Cortex of kidney (tissue), 1 donor: Measurements from ENCODE around the gene GRK5.

Source experiments
- DNase-seq: peaks from one replicate; lab custom pipeline; 2025; lab: John Stamatoyannopoulos, UW

The GRK5 gene

DNA sequence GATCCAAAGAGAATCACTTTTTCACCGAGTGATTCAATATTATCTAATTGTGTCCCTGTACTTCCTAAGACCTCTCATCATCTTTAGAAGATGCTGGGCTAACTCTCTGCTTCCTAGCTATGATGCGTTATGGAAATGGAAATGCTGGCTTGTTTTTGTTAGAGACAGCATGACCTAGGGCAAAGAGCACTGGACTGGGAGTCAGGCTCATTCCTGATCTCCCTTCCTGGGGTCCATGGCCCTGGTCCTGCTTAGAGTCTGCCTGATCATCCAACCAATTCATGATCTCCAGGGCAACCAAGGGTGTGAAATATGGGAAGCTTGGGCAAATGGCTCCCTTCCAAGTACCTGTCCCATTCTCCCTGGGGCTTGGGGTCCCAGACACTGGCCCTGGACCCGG, 198.8 kb downstream of the GRK5 start:
- no peak for DNase-seq

DNA sequence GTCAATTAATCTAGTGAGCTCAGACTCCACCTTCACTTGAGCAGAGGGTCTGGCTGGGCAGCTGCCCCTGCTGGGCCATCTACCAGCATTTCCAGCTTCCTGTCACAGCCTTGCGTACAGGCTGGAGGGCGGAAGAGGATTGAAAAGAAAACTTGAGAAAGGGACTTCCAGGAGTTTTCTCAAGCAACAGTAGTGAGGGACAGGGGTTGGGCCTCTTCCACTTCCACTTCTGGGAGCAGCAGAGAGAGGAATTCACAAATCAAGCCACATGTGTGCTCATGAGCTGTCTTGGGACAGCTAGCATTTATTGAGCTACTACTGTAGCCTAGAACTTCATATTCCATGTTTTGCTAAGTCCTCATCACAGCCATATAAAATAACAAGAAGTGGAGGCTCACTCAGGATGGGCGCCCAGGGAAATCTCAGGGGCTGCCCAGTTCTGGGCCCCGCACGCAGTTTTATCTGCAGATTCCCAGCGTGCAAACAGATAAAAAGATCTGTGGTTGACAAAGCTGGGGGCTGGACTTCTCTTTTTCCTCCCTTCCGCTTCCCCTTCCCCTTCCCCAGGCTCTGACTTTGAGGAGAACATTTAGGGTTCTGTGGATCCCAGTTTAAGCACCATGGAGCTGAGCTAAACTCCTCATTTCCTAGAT, 199.4 kb downstream of the GRK5 start:
- no peak for DNase-seq

- DNase-seq, result no peak
Observed at GRCh38 chr10:119407254-119407777, 199.9 kb downstream of the GRK5 start.

- no peak for DNase-seq
Observed at GRCh38 chr10:119408072-119408471, 200.7 kb downstream of the GRK5 start.

GRCh38 chr10:119408969-119409371, 201.6 kb downstream of the GRK5 start:
- DNase-seq, result no peak

DNA sequence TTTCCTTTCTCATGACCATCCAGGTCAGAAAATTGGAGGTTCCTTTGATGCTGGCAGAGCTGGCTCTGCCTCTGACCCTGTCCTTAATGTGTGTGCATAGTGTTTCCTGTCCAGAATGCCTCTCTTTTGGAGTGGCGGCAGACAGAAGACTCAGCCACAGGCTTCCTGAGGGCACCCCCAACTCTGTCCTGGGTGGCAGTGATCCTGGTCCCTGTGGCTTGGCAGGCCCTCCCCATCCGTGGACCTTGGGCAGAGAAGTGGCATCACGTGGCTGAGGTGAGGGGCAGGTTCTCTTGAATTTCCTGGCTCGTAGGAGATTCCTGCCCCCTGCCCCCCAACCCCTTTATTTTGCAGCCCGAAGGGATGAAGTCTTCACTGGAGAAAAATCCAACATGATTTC, 202.0 kb downstream of the GRK5 start:
- DNase-seq, result no peak

- no peak for DNase-seq
Observed at GRCh38 chr10:119409906-119410305, 202.5 kb downstream of the GRK5 start.

DNA sequence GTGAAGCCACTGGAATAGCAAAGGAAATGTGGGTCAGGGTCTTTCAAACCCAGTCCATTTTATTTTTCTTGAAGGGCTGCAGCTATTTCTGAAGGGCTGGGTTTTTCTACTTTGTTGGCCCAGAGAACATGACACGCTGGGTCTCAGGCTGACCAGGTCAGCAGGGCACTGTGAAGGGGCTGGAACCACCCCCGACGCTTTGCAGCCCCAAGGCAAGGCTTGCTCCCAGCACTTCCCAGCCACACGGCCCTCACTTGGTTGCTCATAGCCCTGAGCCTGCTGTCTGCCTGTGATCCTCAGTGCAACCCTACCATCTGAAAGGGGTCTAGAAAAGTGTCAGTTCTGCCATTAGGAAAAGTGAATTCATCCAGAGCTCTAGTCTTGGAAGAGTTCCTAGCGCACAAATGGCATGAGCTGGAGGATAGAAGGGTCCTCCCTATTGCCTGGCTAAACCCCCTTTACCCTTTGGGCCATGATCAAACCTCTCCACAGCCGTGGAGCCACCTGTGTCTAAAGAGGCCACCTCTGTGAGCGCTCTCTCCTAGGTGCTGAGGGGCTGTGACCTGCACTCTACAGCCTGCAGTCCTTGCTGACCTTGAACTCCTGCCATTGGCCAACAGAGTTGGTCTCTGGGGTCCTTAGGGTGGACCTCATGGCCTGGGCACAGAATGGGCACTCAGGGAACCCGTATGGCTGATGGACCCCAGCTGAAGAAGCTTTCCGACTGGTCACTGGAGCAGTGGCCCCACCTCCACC, 203.2 kb downstream of the GRK5 start:
- DNase-seq, result no peak

- DNase-seq, result peak; percentile 36
Observed at GRCh38 chr10:119412244-119413092, 205.1 kb downstream of the GRK5 start.

DNA sequence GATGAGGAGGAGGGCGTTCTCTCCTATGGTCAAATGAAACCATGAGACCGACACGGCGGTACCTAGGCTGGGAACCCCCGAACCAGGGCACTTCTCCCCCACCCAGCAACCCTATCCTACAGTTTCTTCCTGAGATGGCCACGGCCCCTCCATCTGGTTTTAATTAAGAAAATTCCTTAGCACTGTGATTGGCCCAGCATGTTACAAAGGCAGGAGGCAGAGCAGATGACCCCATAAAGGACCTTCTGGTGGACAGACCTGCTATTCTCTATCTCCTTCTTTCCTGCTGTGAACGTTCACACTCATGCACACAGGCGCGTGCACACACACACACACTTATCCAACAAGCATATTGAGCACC, 205.7 kb downstream of the GRK5 start:
- no peak for DNase-seq

DNA sequence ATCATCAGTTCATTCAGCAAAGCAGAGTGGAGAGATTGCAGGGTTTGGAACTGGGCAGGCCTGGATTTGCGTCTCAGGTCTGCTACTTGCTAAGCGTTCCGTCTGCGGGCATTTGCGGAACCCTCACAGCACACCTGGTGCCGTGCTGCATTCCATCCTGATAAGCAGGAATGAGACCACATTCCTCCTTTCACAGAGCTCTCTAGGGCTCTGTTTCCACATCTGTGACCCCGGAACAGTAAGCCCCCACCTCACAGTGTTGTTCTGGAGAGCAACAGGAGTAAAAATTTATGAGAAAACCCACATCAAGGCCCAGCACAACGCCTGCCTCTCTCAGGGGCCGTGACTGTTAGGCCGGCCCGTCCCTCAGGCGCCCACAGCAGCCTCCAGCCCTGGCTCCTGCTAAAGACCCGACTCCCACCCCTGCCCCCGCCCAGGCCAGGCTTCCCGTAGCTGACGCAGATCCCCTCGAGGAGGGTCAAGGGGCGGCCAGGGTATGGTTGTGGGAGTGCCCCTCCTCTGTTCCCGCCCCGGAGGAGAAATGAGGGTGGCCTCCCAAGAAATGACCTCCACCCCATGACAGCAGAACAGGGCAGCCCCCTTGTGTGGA, 206.2 kb downstream of the GRK5 start:
- no peak for DNase-seq

DNA sequence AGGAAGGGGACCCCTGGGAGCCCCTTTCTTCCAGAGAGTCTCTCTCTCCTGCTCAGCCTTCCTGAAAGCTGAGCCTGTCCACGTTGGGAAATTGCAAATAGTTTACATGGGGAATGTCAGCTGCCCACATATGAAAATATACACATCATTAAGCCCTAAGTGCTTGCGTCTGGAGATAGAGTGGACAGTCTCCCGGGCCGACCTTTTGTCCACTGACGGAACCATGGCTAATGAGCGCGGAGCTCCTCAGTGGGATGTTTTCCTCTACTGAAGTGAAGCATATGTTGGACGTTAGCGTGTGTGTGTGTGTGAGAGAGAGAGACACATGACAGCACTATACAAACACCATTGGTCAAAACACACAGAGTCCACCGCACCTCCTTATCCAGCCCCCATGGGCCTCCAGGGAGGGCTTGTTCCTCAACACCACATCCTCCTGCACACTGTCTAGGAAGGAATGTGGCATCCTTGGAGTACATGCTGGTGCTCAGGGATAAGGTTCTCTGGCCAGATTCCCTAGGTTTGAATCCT, 206.8 kb downstream of the GRK5 start:
- no peak for DNase-seq

- DNase-seq, result no peak
Observed at GRCh38 chr10:119415121-119415520, 207.8 kb downstream of the GRK5 start.

DNA sequence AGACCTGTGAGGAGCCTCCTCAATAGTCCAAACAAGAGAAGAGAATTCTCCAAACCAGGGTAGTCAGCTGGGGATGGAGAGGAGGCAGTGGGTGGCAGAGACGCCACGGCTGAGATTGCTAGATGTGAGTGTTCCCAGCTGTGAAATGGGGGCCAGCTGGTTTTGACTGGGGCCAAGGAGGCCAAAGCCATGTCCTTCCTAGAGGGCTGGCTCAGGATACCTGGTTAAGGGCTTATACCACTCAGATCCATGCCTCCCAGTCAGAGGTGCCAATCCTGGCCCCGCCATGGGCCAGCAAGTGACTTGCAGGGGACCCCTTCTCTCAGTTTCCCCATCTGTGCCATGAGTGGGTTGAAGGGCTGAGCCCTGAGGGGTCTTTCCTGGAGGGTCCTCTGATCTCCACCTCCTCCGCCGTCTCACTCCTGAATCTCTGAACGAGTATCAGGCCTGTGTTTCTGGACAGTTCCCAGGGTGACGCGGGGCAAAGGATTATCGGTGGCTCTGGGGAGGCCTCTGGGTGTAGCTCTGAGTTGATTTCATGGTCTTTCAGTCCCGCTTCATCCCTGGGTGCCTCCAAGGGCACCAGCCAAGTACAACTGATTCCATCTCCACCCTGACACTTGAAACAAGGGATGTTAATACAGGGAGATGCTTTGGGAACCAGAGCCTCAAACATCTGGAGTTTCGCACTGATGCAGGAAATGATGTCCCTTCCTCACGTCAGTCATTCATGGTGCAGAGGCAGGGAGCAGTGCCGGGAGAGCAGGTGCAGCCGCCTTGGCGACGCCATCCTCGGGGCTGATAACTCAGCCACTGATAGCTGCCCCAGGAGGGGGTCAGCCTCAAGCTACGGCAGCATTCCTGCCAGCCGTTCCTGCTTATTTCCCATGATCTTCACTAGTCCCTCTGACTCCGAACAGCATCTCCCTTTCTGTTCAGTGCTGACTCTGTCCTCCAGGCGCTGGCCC, 208.4 kb downstream of the GRK5 start:
- no peak for DNase-seq

DNA sequence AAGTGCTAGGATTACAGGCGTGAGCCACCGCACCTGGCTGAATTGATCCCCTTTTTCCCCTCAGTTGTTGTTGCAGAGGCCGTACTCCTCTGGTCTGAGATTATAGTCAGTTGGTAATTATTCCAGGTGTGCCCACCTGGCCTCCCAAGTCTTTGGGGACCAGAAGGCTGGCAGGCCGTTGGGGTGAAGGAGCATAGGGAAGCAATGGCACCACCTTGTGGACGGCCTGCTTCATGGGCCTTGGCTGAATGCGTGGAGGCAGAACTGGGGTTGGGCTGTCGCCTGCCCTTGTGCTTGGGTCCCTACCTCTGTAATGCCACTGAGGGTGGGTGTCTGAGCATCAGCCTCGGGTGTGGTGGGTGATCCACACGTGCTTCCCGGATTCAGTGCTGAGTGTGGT, 209.5 kb downstream of the GRK5 start:
- DNase-seq, result no peak

GRCh38 chr10:119417852-119418251, 210.5 kb downstream of the GRK5 start:
- no peak for DNase-seq

DNA sequence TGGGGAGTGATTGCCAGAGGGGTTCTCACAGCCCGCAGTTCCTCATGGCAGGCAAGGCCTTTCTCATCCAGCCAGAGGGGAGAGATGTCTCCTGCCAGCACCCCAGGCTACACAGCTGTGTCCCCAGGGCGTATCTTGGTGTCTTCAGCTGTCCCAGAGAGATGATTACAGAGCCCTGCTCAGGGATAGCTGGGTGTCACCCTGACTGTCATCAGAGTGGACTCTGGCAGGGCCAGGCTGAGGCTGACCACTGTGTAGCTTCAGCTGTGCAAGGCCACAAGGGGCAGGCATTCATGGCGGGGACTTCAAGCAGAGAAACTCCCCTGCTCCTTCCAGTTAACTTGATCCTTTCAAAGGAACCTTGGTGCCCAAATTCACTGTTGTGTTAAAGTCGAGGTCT, 211.0 kb downstream of the GRK5 start:
- no peak for DNase-seq

DNA sequence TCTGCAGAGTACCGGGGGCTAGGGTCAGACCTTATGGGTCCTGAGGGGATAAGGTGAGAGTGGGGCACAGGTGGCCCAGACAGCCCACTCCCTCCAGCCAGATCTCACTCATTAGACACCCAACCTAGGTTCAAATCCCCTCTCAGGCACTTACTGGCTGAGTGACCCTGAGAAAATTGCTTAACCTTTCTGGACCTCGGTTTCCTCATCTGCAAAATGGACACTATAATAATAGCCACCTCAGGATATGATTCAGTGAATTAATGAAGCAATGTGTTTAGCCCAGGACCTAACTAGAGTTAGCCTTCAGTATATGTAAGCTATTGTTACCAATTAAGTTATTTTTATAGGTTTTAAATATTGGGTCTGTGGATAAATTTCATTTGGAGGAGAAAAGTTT, 212.6 kb downstream of the GRK5 start:
- DNase-seq, result no peak

GRCh38 chr10:119420950-119421875, 213.8 kb downstream of the GRK5 start:
- DNase-seq, result no peak
